Activated CD8-positive, alpha-beta T cell treated with anti-CD3 and anti-CD28 coated beads, Interleukin-2, amount 10 ng/mL, durations not matched to agents 7 days and 5 days (primary cell): Measurements from ENCODE around the gene FLNB. TPM values are rescaled to one million over a fixed set of nuclear protein-coding genes. Genes with fewer than 3 reads are reported as not detected.

Experiments
- ATAC-seq: fragments of 150-1000 bp; cut with Tn5 transposase; one replicate; pipeline ENCODE4 v1.10.0; 2021; ENCODE audit warnings: moderate library complexity
- CTCF ChIA-PET: fragments of 350-600 bp; sonication (Branson Sonifier 250); formaldehyde crosslinking; loops from one replicate; lab custom pipeline; 2021; ENCODE audit warnings: antibody characterized with exemption; lab: Charles Lee
- POLR2A ChIA-PET: fragments of 350-600 bp; sonication (Branson Sonifier 250); formaldehyde crosslinking; loops from one replicate; lab custom pipeline; 2021; ENCODE audit warnings: antibody characterized with exemption; lab: Charles Lee
- DNase-seq: peaks from one replicate; pipeline ENCODE4 v3.0.0-alpha.2; 2020
- H3K27ac Mint-ChIP-seq: one replicate; pipeline ENCODE4 v1.8.0; 2021; ENCODE audit warnings: mild to moderate bottlenecking, mixed read lengths
- H3K27me3 Mint-ChIP-seq: one replicate; pipeline ENCODE4 v1.8.0; 2021; ENCODE audit warnings: low read depth, mixed read lengths
- H3K36me3 Mint-ChIP-seq: one replicate; pipeline ENCODE4 v1.8.0; 2021; ENCODE audit warnings: low read depth, mixed read lengths
- H3K4me1 Mint-ChIP-seq: one replicate; pipeline ENCODE4 v1.8.0; 2021; ENCODE audit warnings: low read depth, mixed read lengths
- H3K4me3 Mint-ChIP-seq: one replicate; pipeline ENCODE4 v1.8.0; 2021; ENCODE audit warnings: mild to moderate bottlenecking, mixed read lengths
- H3K9me3 Mint-ChIP-seq: one replicate; pipeline ENCODE4 v1.8.0; 2022; ENCODE audit warnings: mixed read lengths; ENCODE audit not compliant: insufficient read depth
- total RNA-seq, 2 experiments: library from RNA; stranded (reverse); gene quantifications; one replicate each; pipeline ENCODE4 v1.2.3, GENCODE V29; 2021

Gene FLNB
- total RNA-seq, 2 experiments from 2014 or later = 14.1 to 15.9 TPM

DNA sequence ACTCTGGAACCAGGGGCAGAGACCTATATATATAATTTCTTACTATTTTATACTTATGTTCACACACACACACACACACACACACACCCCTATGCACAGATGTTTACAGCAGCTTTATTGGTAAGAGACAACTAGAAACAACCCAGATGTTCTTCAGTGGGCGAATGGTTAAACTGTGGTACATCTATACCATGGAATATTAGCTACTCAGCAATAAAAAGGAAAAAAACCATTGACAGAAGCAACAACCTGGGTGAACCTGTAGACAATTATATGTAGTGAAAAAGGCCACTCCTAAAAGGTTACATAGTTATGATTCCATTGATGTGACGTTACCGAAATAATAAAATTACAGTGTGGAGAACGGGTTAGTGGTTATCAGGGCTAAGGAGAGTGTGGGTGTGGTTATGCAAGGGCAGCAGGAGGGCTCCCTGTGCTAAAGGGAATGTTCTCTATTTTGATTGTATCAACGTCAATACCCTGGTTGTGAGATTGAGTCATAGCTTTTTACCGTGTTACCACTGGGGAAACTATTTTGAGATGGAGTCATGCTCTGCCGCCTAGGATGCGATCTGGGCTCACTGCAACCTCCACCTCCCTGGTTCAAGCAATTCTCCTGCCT, 85.5 kb downstream of the FLNB start:
- Mint-ChIP-seq H3K36me3 (no peaks in the 10 kb centered on the region), H3K9me3 (no peaks in the 10 kb centered on the region)
- CTCF ChIA-PET = interaction anchor here (1.5 kb wide), 1 partner anchor 85 kb away, joined by 4 read pairs; the partner anchor contains the start of gene FLNB

DNA sequence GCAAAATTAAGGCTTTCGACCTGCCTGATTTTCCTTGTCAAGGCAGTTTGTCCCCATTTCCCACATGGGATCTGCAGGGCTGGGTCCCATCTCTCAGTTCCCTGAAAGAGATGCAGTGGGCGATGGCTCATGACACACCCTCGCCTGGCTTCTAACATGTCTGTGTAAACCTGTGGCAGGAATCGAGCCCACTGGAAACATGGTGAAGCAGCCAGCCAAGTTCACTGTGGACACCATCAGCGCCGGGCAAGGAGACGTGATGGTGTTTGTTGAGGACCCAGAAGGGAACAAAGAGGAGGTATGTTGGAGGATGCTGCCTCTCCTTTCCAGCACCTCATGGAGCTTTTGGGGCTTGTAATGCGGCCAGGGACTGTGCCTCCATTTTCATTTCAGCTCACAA, 86.4 kb downstream of the FLNB start:
- ChIA-PET CTCF (no interaction called here), POLR2A (no interaction called here)
- no peak for ATAC-seq
- no peaks in the 10 kb centered on the region for H3K9me3 Mint-ChIP-seq
- no peak overlapping the region for H3K4me3 Mint-ChIP-seq
- H3K27me3 Mint-ChIP-seq = no peaks in the 10 kb centered on the region
- no peak for DNase-seq
- H3K27ac Mint-ChIP-seq = no peak overlapping the region
- H3K36me3 Mint-ChIP-seq = no peaks in the 10 kb centered on the region
- no peaks in the 10 kb centered on the region for H3K4me1 Mint-ChIP-seq

More for the DNA sequence above, 85.5 kb downstream of the FLNB start:
- Mint-ChIP-seq H3K27ac (no peak overlapping the region), H3K4me3 (no peak overlapping the region), H3K4me1 (no peaks in the 10 kb centered on the region), H3K27me3 (no peaks in the 10 kb centered on the region)
- no peak for DNase-seq
- POLR2A ChIA-PET = no interaction called here
- ATAC-seq = no peak

DNA sequence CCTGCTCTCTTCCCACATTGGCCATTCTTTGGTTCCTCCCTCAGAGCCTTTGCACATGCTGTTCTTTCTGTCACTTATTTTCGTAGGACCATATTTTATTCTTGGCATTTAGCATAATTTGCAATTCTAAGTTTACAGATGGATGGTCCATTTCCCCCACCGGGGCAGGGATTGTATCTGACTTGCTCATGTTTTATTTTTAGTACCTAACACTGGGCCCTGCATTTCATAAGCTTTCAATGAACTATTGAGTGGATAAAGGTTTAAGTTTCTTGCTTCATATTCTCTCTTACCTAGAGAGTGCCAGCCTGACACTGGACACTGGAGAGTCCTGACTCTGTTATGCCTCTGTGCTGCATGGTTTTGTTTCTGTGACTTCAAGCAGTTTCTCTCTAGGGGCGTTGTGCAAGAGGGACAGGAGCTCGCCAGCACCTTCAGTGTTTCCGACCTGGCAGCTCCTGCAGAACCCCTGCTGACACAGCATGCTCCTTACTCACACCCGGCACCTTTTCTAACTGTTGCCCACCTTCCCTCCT, 87.4 kb downstream of the FLNB start:
- H3K36me3 Mint-ChIP-seq = peaks cover 2% of the 10 kb centered on the region
- ATAC-seq = no peak
- H3K27ac Mint-ChIP-seq = no peak overlapping the region
- H3K9me3 Mint-ChIP-seq = no peaks in the 10 kb centered on the region
- H3K4me3 Mint-ChIP-seq = no peak overlapping the region
- ChIA-PET CTCF (no interaction called here), POLR2A (interaction anchor here (1.0 to 1.6 kb wide), 3 partner anchors 47 to 61 kb away, joined by 3 read pairs; no protein-coding TSS in a partner anchor)
- H3K4me1 Mint-ChIP-seq = no peaks in the 10 kb centered on the region
- no peak for DNase-seq
- H3K27me3 Mint-ChIP-seq = no peaks in the 10 kb centered on the region

DNA sequence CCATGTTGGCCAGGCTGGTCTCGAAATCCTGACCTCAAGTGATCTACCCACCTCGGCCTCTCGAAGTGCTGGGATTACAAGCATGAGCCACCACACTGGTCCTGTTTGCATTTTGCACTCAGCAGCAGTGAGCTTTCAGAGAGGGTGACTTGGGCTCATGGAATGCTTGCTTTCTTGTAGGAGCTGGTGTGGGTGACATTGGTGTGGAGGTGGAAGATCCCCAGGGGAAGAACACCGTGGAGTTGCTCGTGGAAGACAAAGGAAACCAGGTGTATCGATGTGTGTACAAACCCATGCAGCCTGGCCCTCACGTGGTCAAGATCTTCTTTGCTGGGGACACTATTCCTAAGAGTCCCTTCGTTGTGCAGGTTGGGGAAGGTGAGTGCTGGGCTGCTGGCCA, 90.3 kb downstream of the FLNB start:
- DNase-seq = no peak
- Mint-ChIP-seq H3K27me3 (no peaks in the 10 kb centered on the region), H3K27ac (no peak overlapping the region), H3K4me1 (peaks cover 15% of the 10 kb centered on the region), H3K9me3 (no peaks in the 10 kb centered on the region), H3K4me3 (no peak overlapping the region), H3K36me3 (peaks cover 7% of the 10 kb centered on the region)
- CTCF ChIA-PET = no interaction called here
- no peak for ATAC-seq
- POLR2A ChIA-PET = no interaction called here

DNA sequence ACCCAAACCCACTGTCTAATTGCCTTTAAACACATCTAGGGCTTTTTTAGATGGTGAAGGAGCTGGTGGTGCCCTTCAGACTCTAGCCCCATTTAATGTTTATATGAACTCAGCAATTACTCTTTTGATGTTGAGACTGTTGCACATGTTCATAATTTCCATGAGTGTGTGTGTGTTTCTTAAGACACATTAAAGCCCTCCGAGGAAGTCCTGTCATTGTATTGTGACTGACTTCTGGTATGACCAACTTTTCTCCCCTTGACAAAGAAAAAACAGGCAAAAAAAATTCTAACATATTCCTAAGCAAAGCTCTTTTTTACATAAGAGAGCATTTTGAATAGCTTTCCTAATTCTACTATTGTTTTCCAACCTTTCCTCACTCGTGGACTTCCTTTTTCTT, 91.6 kb downstream of the FLNB start:
- ATAC-seq (no peak), DNase-seq (no peak)
- Mint-ChIP-seq H3K27ac (no peak overlapping the region), H3K27me3 (no peaks in the 10 kb centered on the region), H3K4me3 (no peak overlapping the region), H3K9me3 (no peaks in the 10 kb centered on the region), H3K36me3 (peaks cover 7% of the 10 kb centered on the region), H3K4me1 (peaks cover 17% of the 10 kb centered on the region)
- POLR2A ChIA-PET = interaction anchor here (0.6 kb wide), 1 partner anchor 160 kb away, joined by 3 read pairs; no protein-coding TSS in a partner anchor
- CTCF ChIA-PET = interaction anchor here (1.2 to 1.4 kb wide), 2 partner anchors 18 to 91 kb away, joined by 3 read pairs; partner anchors contain the start of gene FLNB

DNA sequence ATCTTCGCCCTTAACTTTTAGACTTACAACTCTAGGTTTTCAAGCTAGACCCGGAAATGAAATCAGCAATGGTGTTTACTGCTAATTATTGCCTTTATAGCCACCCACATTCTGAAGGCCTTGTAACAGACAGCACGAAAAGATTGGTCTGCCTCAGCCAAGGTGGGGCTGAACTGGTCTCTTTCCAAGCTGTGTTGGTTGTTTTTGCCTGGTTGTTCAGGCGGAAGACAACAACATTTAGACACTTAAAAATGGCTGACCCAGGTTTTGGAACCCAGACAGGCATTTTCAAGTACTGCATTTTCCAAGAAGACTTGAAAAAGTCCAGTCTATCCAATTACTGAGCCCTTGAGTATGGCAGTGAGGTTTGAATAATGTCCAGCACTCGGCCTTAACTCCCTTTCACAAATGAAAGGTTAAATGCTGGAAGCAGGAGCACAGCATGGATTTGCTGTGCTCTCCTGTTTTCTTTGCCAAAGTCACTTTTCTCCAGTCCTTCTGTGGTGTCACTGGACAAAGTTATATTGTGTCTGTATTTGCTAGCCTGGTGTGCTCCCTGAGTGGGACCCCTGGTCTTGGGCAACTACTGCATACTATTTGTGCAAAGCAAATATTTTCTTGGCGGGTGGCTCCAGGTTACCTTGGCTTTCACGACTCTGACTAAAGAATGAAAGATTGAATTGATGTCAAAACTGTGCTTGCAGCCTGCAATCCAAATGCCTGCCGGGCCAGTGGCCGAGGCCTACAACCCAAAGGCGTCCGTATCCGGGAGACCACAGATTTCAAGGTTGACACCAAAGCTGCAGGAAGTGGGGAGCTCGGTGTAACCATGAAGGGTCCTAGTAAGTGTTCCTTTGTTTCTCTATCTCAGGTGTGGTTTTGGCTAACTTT, 93.5 kb downstream of the FLNB start:
- DNase-seq (peak; percentile 51), ATAC-seq (no peak)
- CTCF ChIA-PET = no interaction called here
- Mint-ChIP-seq H3K27ac (no peak overlapping the region), H3K27me3 (no peaks in the 10 kb centered on the region), H3K9me3 (no peaks in the 10 kb centered on the region), H3K4me1 (peaks cover 17% of the 10 kb centered on the region), H3K36me3 (peaks cover 10% of the 10 kb centered on the region), H3K4me3 (no peak overlapping the region)
- POLR2A ChIA-PET = no interaction called here

DNA sequence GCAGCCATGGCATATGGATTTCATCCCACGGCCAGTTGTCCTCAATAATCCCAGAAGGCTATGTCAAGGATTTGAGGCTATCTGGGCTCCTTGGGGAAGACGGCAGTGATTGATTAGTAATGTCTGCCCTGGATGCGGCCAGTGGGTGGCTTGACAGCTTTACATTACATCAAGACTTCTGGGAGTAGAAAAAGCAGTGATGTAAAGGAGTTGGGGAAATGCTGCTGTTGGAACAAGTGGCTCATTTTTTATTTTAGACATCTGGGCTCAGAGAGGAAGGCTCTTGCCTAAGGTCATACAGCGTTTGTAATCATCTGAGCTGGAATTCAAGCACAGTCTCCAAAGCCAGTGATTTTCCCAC, 94.1 kb downstream of the FLNB start:
- DNase-seq = no peak
- Mint-ChIP-seq H3K9me3 (no peaks in the 10 kb centered on the region), H3K36me3 (peaks cover 10% of the 10 kb centered on the region), H3K27ac (no peak overlapping the region), H3K4me3 (no peak overlapping the region), H3K4me1 (peaks cover 17% of the 10 kb centered on the region), H3K27me3 (no peaks in the 10 kb centered on the region)
- POLR2A ChIA-PET = no interaction called here
- no peak for ATAC-seq
- CTCF ChIA-PET = interaction anchor here (1.6 kb wide), 1 partner anchor 75 kb away, joined by 3 read pairs; no protein-coding TSS in a partner anchor

DNA sequence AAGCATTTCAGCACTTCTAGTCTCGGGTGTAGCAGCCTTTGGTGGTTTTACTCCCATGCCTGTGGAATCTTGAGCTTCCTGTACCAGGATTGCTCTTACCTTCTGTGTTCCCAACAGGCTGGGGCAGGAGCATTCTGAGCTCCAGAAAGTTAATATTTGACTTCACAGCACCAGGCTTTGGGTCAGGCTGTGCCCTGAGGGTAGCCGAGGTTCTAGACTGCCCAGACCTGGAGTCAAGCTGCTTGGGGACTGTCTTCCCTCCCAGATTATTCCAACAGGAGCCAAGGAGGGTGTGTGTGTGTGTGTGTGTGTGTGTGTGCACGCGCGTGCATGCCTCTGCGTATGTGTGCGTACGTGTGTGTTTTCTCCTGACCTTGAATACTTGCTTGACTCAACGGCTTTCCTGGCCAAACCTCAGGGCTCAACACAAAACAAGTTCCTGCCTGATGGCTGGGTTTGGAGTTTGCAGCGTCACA, 94.8 kb downstream of the FLNB start:
- ChIA-PET CTCF (interaction anchor here (0.9 to 1.6 kb wide), 4 partner anchors 9 to 141 kb away, joined by 3 read pairs; no protein-coding TSS in a partner anchor), POLR2A (no interaction called here)
- Mint-ChIP-seq H3K27ac (no peak overlapping the region), H3K9me3 (no peaks in the 10 kb centered on the region), H3K4me3 (no peak overlapping the region), H3K36me3 (peaks cover 10% of the 10 kb centered on the region), H3K27me3 (no peaks in the 10 kb centered on the region), H3K4me1 (peaks cover 17% of the 10 kb centered on the region)
- ATAC-seq (no peak), DNase-seq (no peak)

DNA sequence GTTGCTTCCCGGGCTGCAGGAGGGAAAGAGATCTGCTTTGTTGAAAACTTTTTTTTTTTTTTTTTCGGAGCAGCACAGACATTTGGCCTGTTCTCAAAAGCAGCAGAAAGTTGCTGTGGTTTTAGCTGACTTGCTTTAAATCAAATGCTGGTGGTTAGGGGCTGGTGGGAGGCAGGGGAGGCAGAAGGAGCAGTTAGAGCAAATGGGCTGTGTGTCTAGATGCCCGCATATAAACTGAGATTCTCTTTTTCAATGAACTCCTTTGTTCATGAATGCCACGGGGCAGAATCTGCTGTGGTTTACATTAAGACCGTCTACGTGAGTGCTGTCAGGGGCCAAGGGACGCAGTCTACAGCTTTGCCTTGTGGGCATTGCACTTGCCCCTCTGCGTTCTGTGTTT, 95.9 kb downstream of the FLNB start:
- H3K9me3 Mint-ChIP-seq = no peaks in the 10 kb centered on the region
- no peak overlapping the region for H3K4me3 Mint-ChIP-seq
- ChIA-PET CTCF (interaction anchor here (0.6 to 1.1 kb wide), 3 partner anchors 8 to 142 kb away, joined by 3 read pairs; no protein-coding TSS in a partner anchor), POLR2A (no interaction called here)
- no peak for DNase-seq
- peaks cover 12% of the 10 kb centered on the region for H3K36me3 Mint-ChIP-seq
- no peaks in the 10 kb centered on the region for H3K27me3 Mint-ChIP-seq
- ATAC-seq = no peak
- H3K4me1 Mint-ChIP-seq = peaks cover 17% of the 10 kb centered on the region
- H3K27ac Mint-ChIP-seq = no peak overlapping the region

DNA sequence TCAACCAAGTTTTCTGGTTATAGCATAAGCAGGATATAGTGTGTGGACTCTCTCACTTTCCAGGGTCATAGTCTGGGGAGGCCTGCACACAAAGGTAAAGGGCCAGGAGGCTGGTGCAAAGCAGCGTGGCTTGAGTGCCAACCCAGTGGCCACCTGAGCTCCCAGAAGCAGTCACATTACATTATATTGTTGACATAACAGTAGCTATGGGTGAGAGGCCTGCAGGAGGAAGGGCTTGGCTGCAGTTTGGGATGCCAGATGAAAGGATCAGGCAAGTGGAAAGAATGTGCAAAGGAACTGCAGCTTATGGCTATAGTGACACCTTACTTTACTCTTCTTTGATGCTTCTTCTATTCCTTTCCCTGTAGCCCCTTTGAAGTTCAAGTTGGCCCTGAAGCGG, 96.5 kb downstream of the FLNB start:
- Mint-ChIP-seq H3K27ac (no peak overlapping the region), H3K36me3 (peaks cover 16% of the 10 kb centered on the region), H3K4me1 (peaks cover 17% of the 10 kb centered on the region), H3K9me3 (no peaks in the 10 kb centered on the region), H3K4me3 (no peak overlapping the region), H3K27me3 (no peaks in the 10 kb centered on the region)
- ChIA-PET CTCF (interaction anchor here (0.6 kb wide), 1 partner anchor 72 kb away, joined by 3 read pairs; no protein-coding TSS in a partner anchor), POLR2A (no interaction called here)
- DNase-seq (no peak), ATAC-seq (no peak)

DNA sequence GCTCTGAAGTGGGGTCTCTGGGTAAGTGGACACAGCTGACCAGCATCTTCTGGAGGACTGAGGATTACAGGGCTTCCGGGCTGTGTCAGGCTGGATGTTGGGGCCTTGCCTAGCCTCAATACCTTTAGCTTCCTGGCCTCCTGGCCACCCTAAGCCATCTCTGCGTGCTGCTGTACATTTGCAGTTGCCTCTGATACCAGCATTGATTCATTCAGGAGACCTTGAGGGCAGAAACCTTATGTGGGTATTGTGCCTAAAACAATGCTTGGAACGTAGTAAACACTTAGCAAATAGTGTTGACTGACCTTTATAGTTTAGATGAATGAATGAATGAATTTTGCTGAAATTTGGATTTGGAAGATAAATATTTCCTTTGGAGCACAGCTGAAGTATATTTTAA, 97.0 kb downstream of the FLNB start:
- ChIA-PET POLR2A (interaction anchor here (0.6 kb wide), 1 partner anchor 416 kb away, joined by 4 read pairs; no protein-coding TSS in a partner anchor), CTCF (interaction anchor here (0.6 kb wide), 1 partner anchor 105 kb away, joined by 3 read pairs; no protein-coding TSS in a partner anchor)
- Mint-ChIP-seq H3K4me1 (peaks cover 17% of the 10 kb centered on the region), H3K36me3 (peaks cover 16% of the 10 kb centered on the region), H3K4me3 (no peak overlapping the region), H3K27me3 (no peaks in the 10 kb centered on the region), H3K9me3 (no peaks in the 10 kb centered on the region), H3K27ac (no peak overlapping the region)
- ATAC-seq (no peak), DNase-seq (no peak)
